Lung (tissue), 12 donors: ENCODE data around the gene B3GALT5. TPM values are rescaled to one million over a fixed set of nuclear protein-coding genes. Genes with fewer than 3 reads are reported as not detected.

Experiments
- ATAC-seq: fragments of 200-7000 bp; cut with Tn5 transposase; one replicate; pipeline ENCODE4 v1.9.1; 2020; ENCODE audit warnings: moderate number of reproducible peaks; ENCODE audit not compliant: insufficient read depth, low FRiP score
- DNase-seq, 3 donors: peaks; one replicate each; pipeline ENCODE4 v3.0.0-alpha.2; 2013 to 2017
- H3K27ac ChIP-seq, 2 donors: one replicate each; pipeline ENCODE4 v1.5.1; 2013; ENCODE audit warnings: mild to moderate bottlenecking in 2 of 2, moderate library complexity in 2 of 2, control low read depth in 1 of 2, inconsistent platforms in 1 of 2, low read depth in 1 of 2, low read length in 1 of 2
- H3K27me3 ChIP-seq, 3 donors: one replicate each; pipeline ENCODE4 v1.5.1; 2013; ENCODE audit warnings: low read length in 2 of 3; ENCODE audit not compliant: control insufficient read depth in 3 of 3, insufficient read depth in 3 of 3
- H3K36me3 ChIP-seq, 4 donors: one replicate each; pipeline ENCODE4 v1.5.1; 2013; ENCODE audit warnings: low read length in 4 of 4, mild to moderate bottlenecking in 1 of 4, moderate library complexity in 1 of 4; ENCODE audit not compliant: control insufficient read depth in 4 of 4, insufficient read depth in 4 of 4
- H3K4me1 ChIP-seq, 5 donors: one replicate each; pipeline ENCODE4 v1.5.1; 2013; ENCODE audit warnings: low read length in 5 of 5, mild to moderate bottlenecking in 2 of 5, moderate library complexity in 1 of 5; ENCODE audit not compliant: control insufficient read depth in 5 of 5, insufficient read depth in 5 of 5
- H3K4me3 ChIP-seq: one replicate; pipeline ENCODE4 v1.5.1; 2013; ENCODE audit warnings: mild to moderate bottlenecking, control low read depth, moderate library complexity
- H3K9ac ChIP-seq, 2 donors: one replicate each; pipeline ENCODE4 v1.5.1; 2013; ENCODE audit warnings: low read length in 2 of 2, control low read depth in 1 of 2; ENCODE audit not compliant: insufficient read depth in 1 of 2
- H3K9me3 ChIP-seq, 4 donors: one replicate each; pipeline ENCODE4 v1.5.1; 2013; ENCODE audit warnings: low read length in 3 of 4, mild to moderate bottlenecking in 1 of 4, moderate library complexity in 1 of 4; ENCODE audit not compliant: control insufficient read depth in 4 of 4, insufficient read depth in 3 of 4
- WGBS, 2 donors: extraction: QIAGEN DNeasy Blood & Tissue Kit; methylation state at CpG; one replicate each; pipeline ENCODE4 v1.1.7; 2013; 5-methylcytosine and 5-hydroxymethylcytosine counted together
- polyA plus RNA-seq, 2 donors: library from polyadenylated mRNA; stranded (reverse); fragments of 200-250 nt; gene quantifications; one replicate each; pipeline ENCODE4 v1.2.1, GENCODE V29; 2013
- total RNA-seq, 2 donors: library from RNA; depleted of rRNA in 1 of 2; stranded (reverse); fragments of >200 nt in 1 of 2; gene quantifications; one replicate each; pipeline ENCODE4 v1.2.1, GENCODE V29; 2014 to 2021
- TF ChIP-seq, protein P1 (sequence below): IDR thresholded peaks from 2 replicates; pipeline ENCODE4 v1.5.1; 2012; ENCODE audit warnings: mild to moderate bottlenecking; ENCODE audit errors: control extremely low read depth, extremely low read depth
- donor health status: control.
- donor health status: control.
- donor health status: Bipolar disorder and iron deficiency.
- donor health status: healthy.
- donor health status: DM: yes; HTN: yes; CAD: no.

Gene B3GALT5
- total and polyA plus RNA-seq, 4 donors = 0.02 to 1.1 (median 0.50) TPM

DNA sequence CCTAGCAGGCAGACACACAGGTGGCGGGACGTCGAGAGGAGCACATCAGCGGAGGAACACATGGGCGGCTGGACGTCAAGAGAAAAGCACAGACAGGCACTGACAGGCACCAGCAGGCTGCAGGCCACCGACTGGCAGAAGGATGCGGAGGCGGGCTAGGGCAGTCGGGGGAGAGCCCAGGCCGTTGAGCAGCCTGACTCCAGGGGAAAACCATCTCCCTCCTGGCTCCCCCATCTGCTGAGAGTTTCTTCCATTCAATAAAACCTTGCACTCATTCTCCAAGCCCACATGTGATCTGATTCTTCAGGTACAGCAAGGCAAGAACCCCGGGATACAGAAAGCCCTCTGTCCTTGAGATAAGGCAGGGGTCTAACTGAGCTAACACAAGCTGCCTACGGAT, 25.5 kb downstream of the B3GALT5 start:
- WGBS, 2 donors = 81 to 90% methylated on average over 13 of the region's 13 CpGs
- H3K36me3 ChIP-seq = no peaks in the 10 kb centered on the region
- DNase-seq (no peak), ATAC-seq (no peak)
- no peaks in the 10 kb centered on the region for H3K27me3 ChIP-seq
- H3K9me3 ChIP-seq = peaks cover 0 to 2% (median 0%) of the 10 kb centered on the region in 4 donors
- no peak overlapping the region for H3K4me3 ChIP-seq
- no peak overlapping the region for H3K9ac ChIP-seq
- TF ChIP-seq, protein P1, sequence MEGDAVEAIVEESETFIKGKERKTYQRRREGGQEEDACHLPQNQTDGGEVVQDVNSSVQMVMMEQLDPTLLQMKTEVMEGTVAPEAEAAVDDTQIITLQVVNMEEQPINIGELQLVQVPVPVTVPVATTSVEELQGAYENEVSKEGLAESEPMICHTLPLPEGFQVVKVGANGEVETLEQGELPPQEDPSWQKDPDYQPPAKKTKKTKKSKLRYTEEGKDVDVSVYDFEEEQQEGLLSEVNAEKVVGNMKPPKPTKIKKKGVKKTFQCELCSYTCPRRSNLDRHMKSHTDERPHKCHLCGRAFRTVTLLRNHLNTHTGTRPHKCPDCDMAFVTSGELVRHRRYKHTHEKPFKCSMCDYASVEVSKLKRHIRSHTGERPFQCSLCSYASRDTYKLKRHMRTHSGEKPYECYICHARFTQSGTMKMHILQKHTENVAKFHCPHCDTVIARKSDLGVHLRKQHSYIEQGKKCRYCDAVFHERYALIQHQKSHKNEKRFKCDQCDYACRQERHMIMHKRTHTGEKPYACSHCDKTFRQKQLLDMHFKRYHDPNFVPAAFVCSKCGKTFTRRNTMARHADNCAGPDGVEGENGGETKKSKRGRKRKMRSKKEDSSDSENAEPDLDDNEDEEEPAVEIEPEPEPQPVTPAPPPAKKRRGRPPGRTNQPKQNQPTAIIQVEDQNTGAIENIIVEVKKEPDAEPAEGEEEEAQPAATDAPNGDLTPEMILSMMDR = no peak
- no peak overlapping the region for H3K27ac ChIP-seq
- peaks cover 0 to 5% (median 0%) of the 10 kb centered on the region in 5 donors for H3K4me1 ChIP-seq

DNA sequence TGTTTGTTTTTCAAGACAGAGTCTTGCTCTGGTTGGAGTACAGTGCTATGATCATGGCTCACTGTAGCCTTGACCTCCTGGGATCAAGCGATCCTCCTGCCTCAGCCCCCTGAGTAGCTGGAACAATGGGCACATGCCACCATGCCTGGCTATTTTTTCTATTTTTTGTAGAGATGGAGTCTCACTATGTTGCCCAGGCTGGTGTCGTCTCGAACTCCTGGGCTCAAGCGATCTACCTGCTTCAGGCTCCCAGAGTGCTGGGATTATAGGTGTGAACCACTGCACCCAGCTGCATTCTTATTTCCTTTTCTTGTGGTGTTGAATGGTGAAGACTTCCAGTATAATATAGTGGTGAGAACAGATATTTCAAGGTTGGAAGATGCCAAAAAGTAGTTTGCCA, 28.0 kb downstream of the B3GALT5 start:
- TF ChIP-seq, protein P1 = no peak
- H3K4me1 ChIP-seq = peaks cover 0 to 13% (median 4%) of the 10 kb centered on the region in 5 donors
- H3K9me3 ChIP-seq = peaks cover 0 to 2% (median 0%) of the 10 kb centered on the region in 4 donors
- ATAC-seq (no peak), DNase-seq (no peak)
- H3K9ac ChIP-seq = no peak overlapping the region
- WGBS, 2 donors = 95 to 96% methylated on average over 4 of the region's 4 CpGs
- H3K27me3 ChIP-seq = no peaks in the 10 kb centered on the region
- no peaks in the 10 kb centered on the region for H3K36me3 ChIP-seq
- no peak overlapping the region for H3K4me3 ChIP-seq
- no peak overlapping the region for H3K27ac ChIP-seq

DNA sequence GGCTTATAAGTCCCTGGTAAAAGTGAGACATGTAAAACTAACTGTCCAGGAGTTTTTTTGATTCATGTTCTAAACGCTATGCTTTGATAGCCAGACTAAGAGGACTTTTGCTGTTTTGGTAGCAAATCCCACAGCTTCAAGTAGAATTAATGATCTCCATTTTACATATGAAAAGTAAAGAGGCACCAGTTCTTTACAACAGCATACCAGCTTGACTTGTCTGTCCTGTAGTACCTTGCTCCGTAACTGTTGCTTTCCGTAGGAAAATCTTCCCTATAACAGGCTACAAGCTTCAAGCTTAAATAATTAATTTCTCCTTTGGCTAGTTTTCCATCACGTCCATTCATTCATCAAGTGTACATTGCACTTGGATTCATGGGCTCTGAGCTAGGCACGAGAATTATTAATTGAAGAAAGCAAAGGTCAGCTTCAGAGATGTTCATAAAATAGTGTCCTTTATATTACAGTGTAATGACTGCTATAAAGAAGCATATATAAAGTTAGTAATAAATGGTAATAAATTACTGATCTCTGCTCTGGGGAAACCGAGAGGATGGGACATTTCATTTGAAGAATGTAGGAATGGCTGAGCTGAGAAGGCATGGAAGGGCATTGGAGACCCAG, 29.2 kb downstream of the B3GALT5 start:
- no peaks in the 10 kb centered on the region for H3K27me3 ChIP-seq
- ATAC-seq = no peak
- DNase-seq = no peak
- H3K27ac ChIP-seq = no peak overlapping the region
- H3K9ac ChIP-seq = no peak overlapping the region
- no peaks in the 10 kb centered on the region for H3K36me3 ChIP-seq
- no peak overlapping the region for H3K4me3 ChIP-seq
- H3K9me3 ChIP-seq = peaks cover 0 to 2% (median 0%) of the 10 kb centered on the region in 4 donors
- H3K4me1 ChIP-seq = peaks cover 0 to 13% (median 4%) of the 10 kb centered on the region in 5 donors
- WGBS, 2 donors = 72 to 76% methylated on average over 6 of the region's 6 CpGs
- TF ChIP-seq, protein P1 = no peak
